B cell (primary cell): ENCODE results near the gene MBD3L4. TPM values are rescaled to one million over a fixed set of nuclear protein-coding genes. Genes with fewer than 3 reads are reported as not detected.
"Not testable (repeated sequence)": the region's sequence is repeated elsewhere in the genome, so short reads cannot be mapped to it uniquely, and the experiment has no call there.

Experiments used
- ATAC-seq: fragments of 200-7000 bp; cut with Tn5 transposase; one replicate; pipeline ENCODE4 v1.10.0; 2021; ENCODE audit warnings: low read depth, mild to moderate bottlenecking, moderate number of reproducible peaks, moderate library complexity
- CTCF ChIA-PET: fragments of 350-600 bp; sonication (Branson Sonifier 250); formaldehyde crosslinking; loops from one replicate; lab custom pipeline; 2021; ENCODE audit warnings: antibody characterized with exemption, inconsistent platforms; lab: Charles Lee
- POLR2A ChIA-PET: fragments of 350-600 bp; sonication (Branson Sonifier 250); formaldehyde crosslinking; loops from one replicate; lab custom pipeline; 2021; ENCODE audit warnings: antibody characterized with exemption; lab: Charles Lee
- DNase-seq: peaks from one replicate; pipeline ENCODE4 v3.0.0; 2013
- H2AFZ ChIP-seq: 2 replicates; pipeline ENCODE4 v1.6.1; 2012; ENCODE audit warnings: mild to moderate bottlenecking, low read depth, low read length; ENCODE audit not compliant: insufficient read depth, poor library complexity, severe bottlenecking
- H3K27ac ChIP-seq, 2 donors: 1 replicate in 1 of 2; 2 replicates in 1 of 2; pipeline ENCODE4 v1.5.1; 2012 to 2013; ENCODE audit warnings: low read length in 2 of 2, mild to moderate bottlenecking in 2 of 2, moderate library complexity in 1 of 2
- H3K27me3 ChIP-seq, 4 experiments: fragments of 200-600 bp in 1 of 4; sonication (generic) in 1 of 4; replicated peaks in 1 of 4; 1 replicate in 2 of 4; 2 replicates in 2 of 4; pipeline versions ENCODE4 v1.6.1 to v1.7.0; 2013 to 2016; ENCODE audit warnings: low read length in 3 of 4, mild to moderate bottlenecking in 2 of 4, mixed read lengths in 1 of 4, moderate library complexity in 1 of 4; ENCODE audit not compliant: insufficient read depth in 4 of 4, control insufficient read depth in 3 of 4; ENCODE audit errors: control extremely low read depth in 1 of 4
- H3K36me3 ChIP-seq, 2 experiments: replicated peaks in 1 of 2; 1 replicate in 1 of 2; 2 replicates in 1 of 2; pipeline versions ENCODE4 v1.6.1 to v1.7.1; 2013; ENCODE audit warnings: low read length in 1 of 2; ENCODE audit not compliant: insufficient read depth in 2 of 2, control insufficient read depth in 1 of 2; ENCODE audit errors: control extremely low read depth in 1 of 2, extremely low read depth in 1 of 2
- H3K4me1 ChIP-seq, 2 donors: fragments of 200-600 bp in 1 of 2; sonication (generic) in 1 of 2; 1 replicate in 1 of 2; 2 replicates in 1 of 2; pipeline versions ENCODE4 v1.5.1 to v1.6.1; 2013 to 2017; ENCODE audit warnings: low read length in 2 of 2; ENCODE audit not compliant: control insufficient read depth in 2 of 2, insufficient read depth in 2 of 2
- H3K4me2 ChIP-seq: replicated peaks from 2 replicates; pipeline ENCODE3; 2012; ENCODE audit warnings: mild to moderate bottlenecking, low read depth, low read length; ENCODE audit not compliant: poor library complexity, severe bottlenecking
- H3K4me3 ChIP-seq, 5 experiments: fragments of 200-600 bp in 1 of 5; sonication (generic) in 1 of 5; 1 replicate in 3 of 5; 2 replicates in 2 of 5; pipeline versions ENCODE4 v1.5.1 to v1.7.0; 2011 to 2016; ENCODE audit warnings: low read length in 4 of 5, mild to moderate bottlenecking in 4 of 5, low read depth in 2 of 5, control low read depth in 1 of 5, moderate library complexity in 1 of 5; ENCODE audit not compliant: insufficient read depth in 1 of 5; ENCODE audit errors: control extremely low read depth in 1 of 5, extremely low read depth in 1 of 5
- H3K79me2 ChIP-seq: fragments of 200-600 bp; sonication (generic); one replicate; pipeline ENCODE4 v1.6.0; 2016; ENCODE audit warnings: low read length; ENCODE audit not compliant: control insufficient read depth, insufficient read depth
- H3K9ac ChIP-seq: fragments of 200-600 bp; sonication (generic); 2 replicates; pipeline ENCODE4 v1.6.1; 2017; ENCODE audit warnings: mild to moderate bottlenecking, low read length, moderate library complexity
- H3K9me3 ChIP-seq, 3 donors: one replicate each; pipeline versions ENCODE4 v1.6.1 to v1.7.1; 2013; ENCODE audit warnings: low read length in 2 of 3; ENCODE audit not compliant: control insufficient read depth in 2 of 3, insufficient read depth in 1 of 3; ENCODE audit errors: control extremely low read depth in 1 of 3
- H4K20me1 ChIP-seq: 2 replicates; pipeline ENCODE4 v1.6.0; 2012; ENCODE audit warnings: mild to moderate bottlenecking, low read length; ENCODE audit not compliant: insufficient read depth, control insufficient read depth, poor library complexity, severe bottlenecking
- H3K27ac Mint-ChIP-seq: one replicate; pipeline ENCODE4 v1.8.0; 2021; ENCODE audit warnings: mixed read lengths
- H3K27me3 Mint-ChIP-seq: one replicate; pipeline ENCODE4 v1.8.0; 2021; ENCODE audit warnings: mixed read lengths
- H3K4me1 Mint-ChIP-seq: one replicate; pipeline ENCODE4 v1.8.0; 2021; ENCODE audit warnings: mixed read lengths
- H3K4me3 Mint-ChIP-seq: one replicate; pipeline ENCODE4 v1.8.0; 2021; ENCODE audit warnings: mixed read lengths
- H3K9me3 Mint-ChIP-seq: one replicate; pipeline ENCODE4 v1.8.0; 2022; ENCODE audit warnings: mixed read lengths; ENCODE audit not compliant: insufficient read depth
- EZH2 ChIP-seq: IDR thresholded peaks from 2 replicates; pipeline ENCODE4 v1.6.1; 2012; ENCODE audit warnings: borderline replicate concordance, low read depth, mild to moderate bottlenecking, moderate library complexity, low read length; ENCODE audit not compliant: insufficient read depth, poor library complexity, severe bottlenecking
- WGBS: methylation state at CpG from one replicate; pipeline ENCODE4 v1.1.5; 2013; ENCODE audit warnings: missing lambda C conversion rate; ENCODE audit not compliant: insufficient coverage; 5-methylcytosine and 5-hydroxymethylcytosine counted together
- intact Hi-C: fragments of 100-400 bp; cut with micrococcal nuclease; formaldehyde crosslinking; loops from one replicate; pipeline ENCODE4 v1.10.0; 2022
- polyA plus RNA-seq: library from polyadenylated mRNA; depleted of rRNA; stranded (reverse); fragments of >200 nt; gene quantifications from 2 replicates; pipeline ENCODE4 v1.2.3, GENCODE V29; 2012
- total RNA-seq, 2 donors: library from RNA; stranded (reverse); fragments of 120-200 nt in 1 of 2; gene quantifications; 1 replicate in 1 of 2; 2 replicates in 1 of 2; pipeline versions ENCODE4 v1.2.3 to v1.2.4, GENCODE V29; 2013 to 2022
- TF ChIP-seq, protein P1 (sequence below): fragments of 200-600 bp; IDR thresholded peaks from one replicate; pipeline ENCODE4 v1.8.0; 2022; ENCODE audit warnings: antibody characterized with exemption, mild to moderate bottlenecking

The MBD3L4 gene
- total and polyA plus RNA-seq, 2 donors (not counting 1 experiment from before 2014, with no cell fraction given): not detected

DNA sequence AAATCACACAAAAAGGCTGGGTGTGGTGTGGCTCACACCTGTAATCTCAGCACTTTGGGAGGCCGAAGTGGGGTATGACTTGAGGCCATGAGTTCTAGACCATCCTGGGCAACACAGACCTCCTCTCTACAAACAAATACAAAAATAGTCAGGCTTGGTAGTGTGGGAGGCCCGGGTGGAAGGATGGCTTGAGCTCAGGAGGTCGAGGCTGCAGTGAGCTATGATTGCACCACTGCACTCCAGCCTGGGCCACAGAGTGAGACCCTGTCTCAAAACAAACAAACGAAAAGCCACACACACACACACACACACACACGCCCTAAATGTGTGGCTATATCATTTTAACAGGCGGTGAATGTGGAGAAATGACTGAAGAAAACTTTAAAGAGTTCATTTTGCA lies 28.6 kb upstream of the MBD3L4 start:
- H3K27me3 ChIP-seq: no peaks in the 10 kb centered on the region
- no peaks in the 10 kb centered on the region for H3K27me3 Mint-ChIP-seq
- H3K4me3 ChIP-seq: peak overlapping the region in 2 of 5 experiments; percentile 7 to 10
- ChIA-PET CTCF (interaction anchor here (0.6 to 1.1 kb wide), 3 partner anchors 9 to 30 kb away, joined by 3 to 5 read pairs (median 4); no protein-coding TSS in a partner anchor), POLR2A (interaction anchor here (0.9 to 1.7 kb wide), 4 partner anchors 18 to 630 kb away, joined by 3 to 6 read pairs (median 4); partner anchors contain the start of genes PET100 and XAB2)
- H3K27ac Mint-ChIP-seq: peak overlapping the region; percentile 92
- peak overlapping the region; percentile 92 for H3K4me3 Mint-ChIP-seq
- ATAC-seq (no peak), DNase-seq (no peak)
- no peak for TF ChIP-seq EZH2
- TF ChIP-seq, protein P1, sequence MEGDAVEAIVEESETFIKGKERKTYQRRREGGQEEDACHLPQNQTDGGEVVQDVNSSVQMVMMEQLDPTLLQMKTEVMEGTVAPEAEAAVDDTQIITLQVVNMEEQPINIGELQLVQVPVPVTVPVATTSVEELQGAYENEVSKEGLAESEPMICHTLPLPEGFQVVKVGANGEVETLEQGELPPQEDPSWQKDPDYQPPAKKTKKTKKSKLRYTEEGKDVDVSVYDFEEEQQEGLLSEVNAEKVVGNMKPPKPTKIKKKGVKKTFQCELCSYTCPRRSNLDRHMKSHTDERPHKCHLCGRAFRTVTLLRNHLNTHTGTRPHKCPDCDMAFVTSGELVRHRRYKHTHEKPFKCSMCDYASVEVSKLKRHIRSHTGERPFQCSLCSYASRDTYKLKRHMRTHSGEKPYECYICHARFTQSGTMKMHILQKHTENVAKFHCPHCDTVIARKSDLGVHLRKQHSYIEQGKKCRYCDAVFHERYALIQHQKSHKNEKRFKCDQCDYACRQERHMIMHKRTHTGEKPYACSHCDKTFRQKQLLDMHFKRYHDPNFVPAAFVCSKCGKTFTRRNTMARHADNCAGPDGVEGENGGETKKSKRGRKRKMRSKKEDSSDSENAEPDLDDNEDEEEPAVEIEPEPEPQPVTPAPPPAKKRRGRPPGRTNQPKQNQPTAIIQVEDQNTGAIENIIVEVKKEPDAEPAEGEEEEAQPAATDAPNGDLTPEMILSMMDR: no peak
- no peaks in the 10 kb centered on the region for H3K9me3 Mint-ChIP-seq
- no peak overlapping the region for H3K9ac ChIP-seq
- peaks cover 0 to 15% (median 2%) of the 10 kb centered on the region in 3 donors for H3K9me3 ChIP-seq
- H3K27ac ChIP-seq: no peak overlapping the region
- peaks cover 24% of the 10 kb centered on the region for H3K79me2 ChIP-seq
- intact Hi-C loops: no loop called here
- H3K36me3 ChIP-seq: peaks cover 0 to 20% of the 10 kb centered on the region in 2 experiments
- peaks cover 9% of the 10 kb centered on the region for H4K20me1 ChIP-seq
- no CpG with 5 or more reads among the region's 6 CpGs for WGBS
- peak overlapping the region; percentile 52 for H2AFZ ChIP-seq
- H3K4me1 Mint-ChIP-seq: peaks cover 19% of the 10 kb centered on the region
- peaks cover 8 to 17% of the 10 kb centered on the region in 2 donors for H3K4me1 ChIP-seq
- H3K4me2 ChIP-seq: peak overlapping the region; percentile 90

DNA sequence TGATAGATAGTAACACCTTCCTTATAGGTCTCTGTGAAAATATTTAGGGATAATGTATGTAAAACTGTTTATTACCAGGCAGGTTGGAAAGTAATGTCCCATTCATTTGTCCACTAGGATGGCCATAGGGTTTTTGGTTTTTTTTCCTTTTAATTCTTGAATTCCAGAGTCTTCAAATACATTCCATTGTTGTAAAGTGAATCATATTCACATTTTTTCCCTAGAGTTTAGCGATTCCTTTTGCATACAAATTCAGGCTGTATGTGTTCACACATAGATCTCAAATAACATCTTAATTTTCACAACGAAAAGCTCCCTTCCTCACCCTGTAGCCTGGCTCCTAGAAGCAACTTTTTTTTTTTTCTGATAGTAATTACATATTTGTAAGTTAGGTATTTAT lies 27.7 kb upstream of the MBD3L4 start:
- H3K27me3 ChIP-seq: no peaks in the 10 kb centered on the region
- Mint-ChIP-seq H3K9me3 (no peaks in the 10 kb centered on the region), H3K27me3 (no peaks in the 10 kb centered on the region), H3K4me3 (no peak overlapping the region), H3K4me1 (peaks cover 18% of the 10 kb centered on the region), H3K27ac (no peak overlapping the region)
- H4K20me1 ChIP-seq: peaks cover 9% of the 10 kb centered on the region
- H3K4me2 ChIP-seq: no peak overlapping the region
- no peak for TF ChIP-seq EZH2
- TF ChIP-seq, protein P1: no peak
- peaks cover 22% of the 10 kb centered on the region for H3K79me2 ChIP-seq
- no peak for DNase-seq
- no peak overlapping the region for H2AFZ ChIP-seq
- H3K27ac ChIP-seq: no peak overlapping the region
- H3K9me3 ChIP-seq: peaks cover 0 to 15% (median 2%) of the 10 kb centered on the region in 3 donors
- CTCF ChIA-PET: interaction anchor here (0.6 kb wide), 2 partner anchors 204 to 1294 kb away, joined by 3 read pairs; no protein-coding TSS in a partner anchor
- no peak overlapping the region for H3K4me3 ChIP-seq
- no peak overlapping the region for H3K9ac ChIP-seq
- intact Hi-C loops: no loop called here
- H3K4me1 ChIP-seq: peaks cover 8 to 17% of the 10 kb centered on the region in 2 donors
- no CpG with 5 or more reads among the region's 2 CpGs for WGBS
- H3K36me3 ChIP-seq: peaks cover 0 to 14% of the 10 kb centered on the region in 2 experiments
- POLR2A ChIA-PET: no interaction called here
- ATAC-seq: no peak

DNA sequence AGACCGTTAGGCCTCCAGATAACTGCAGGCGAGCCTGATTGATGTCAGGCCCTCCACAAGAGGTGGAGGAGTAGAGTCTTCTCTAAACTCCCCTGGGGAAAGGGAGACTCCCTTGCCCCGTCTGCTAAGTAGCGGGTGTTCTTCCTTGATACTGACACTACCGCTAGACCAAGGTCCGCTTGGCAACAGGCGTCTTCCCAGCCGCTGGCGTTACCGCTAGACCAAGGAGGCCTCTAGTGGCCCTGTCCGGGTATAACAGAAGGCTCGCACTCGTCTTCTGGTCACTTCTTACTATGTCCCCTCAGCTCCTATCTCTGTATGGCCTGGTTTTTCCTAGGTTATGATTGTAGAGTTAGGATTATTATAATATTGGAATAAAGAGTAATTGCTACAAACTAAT lies 27.1 kb upstream of the MBD3L4 start:
- DNase-seq, H3K27ac Mint-ChIP-seq, H4K20me1 ChIP-seq, H3K27me3 ChIP-seq, H3K27ac ChIP-seq, H3K9me3 Mint-ChIP-seq, H3K4me3 ChIP-seq, H3K36me3 ChIP-seq, CTCF ChIA-PET, POLR2A ChIA-PET, H2AFZ ChIP-seq, H3K9ac ChIP-seq, H3K4me3 Mint-ChIP-seq, ATAC-seq, intact Hi-C loops, H3K27me3 Mint-ChIP-seq, H3K4me2 ChIP-seq: not testable (repeated sequence)
- 88% methylated on average over 6 of the region's 13 CpGs for WGBS
- Histone ChIP-seq H3K9me3 (peaks cover 0 to 15% (median 2%) of the 10 kb centered on the region in 3 donors), H3K4me1 (peaks cover 8 to 17% of the 10 kb centered on the region in 2 donors), H3K79me2 (peaks cover 21% of the 10 kb centered on the region)
- peaks cover 13% of the 10 kb centered on the region for H3K4me1 Mint-ChIP-seq
